Ecto neural progenitor cell (in vitro differentiated cells): ENCODE data around the gene RAD51B.
"Not testable (repeated sequence)": the region's sequence is repeated elsewhere in the genome, so short reads cannot be mapped to it uniquely, and the experiment has no call there.

ENCODE experiments used
- DNase-seq: peaks from one replicate; pipeline ENCODE4 v3.0.0-alpha.2; 2018; ENCODE audit warnings: low spot score

Gene RAD51B

DNA sequence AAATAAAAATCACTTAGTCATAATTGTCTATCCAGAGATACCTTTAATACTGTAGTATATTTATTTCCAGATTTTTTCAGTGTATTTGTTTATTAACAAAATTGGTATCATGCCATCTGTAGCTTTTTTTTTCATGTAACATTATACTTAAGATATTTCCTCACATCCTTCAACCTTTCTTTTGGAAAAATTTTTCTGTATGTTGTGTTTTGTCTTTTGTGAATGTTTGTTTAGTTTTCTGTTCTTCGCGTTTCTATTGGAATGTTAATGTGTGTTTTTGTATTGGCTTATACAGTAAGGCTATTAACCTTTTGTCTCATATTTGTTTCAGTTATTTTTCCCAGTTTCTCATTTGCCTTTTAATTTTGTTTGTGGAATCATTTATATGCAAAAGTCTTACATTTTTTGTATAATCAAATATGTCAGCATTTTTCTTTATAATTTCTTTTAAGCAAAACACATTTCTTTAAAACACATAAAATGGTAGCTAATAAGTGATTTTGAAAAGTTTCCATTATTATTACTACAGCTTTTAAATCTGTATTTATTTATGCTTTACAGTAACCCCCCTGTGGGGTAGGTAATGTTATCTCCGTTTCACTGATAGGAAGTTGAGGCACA is 433.7 kb downstream of the RAD51B start:
- no peak for DNase-seq

DNA sequence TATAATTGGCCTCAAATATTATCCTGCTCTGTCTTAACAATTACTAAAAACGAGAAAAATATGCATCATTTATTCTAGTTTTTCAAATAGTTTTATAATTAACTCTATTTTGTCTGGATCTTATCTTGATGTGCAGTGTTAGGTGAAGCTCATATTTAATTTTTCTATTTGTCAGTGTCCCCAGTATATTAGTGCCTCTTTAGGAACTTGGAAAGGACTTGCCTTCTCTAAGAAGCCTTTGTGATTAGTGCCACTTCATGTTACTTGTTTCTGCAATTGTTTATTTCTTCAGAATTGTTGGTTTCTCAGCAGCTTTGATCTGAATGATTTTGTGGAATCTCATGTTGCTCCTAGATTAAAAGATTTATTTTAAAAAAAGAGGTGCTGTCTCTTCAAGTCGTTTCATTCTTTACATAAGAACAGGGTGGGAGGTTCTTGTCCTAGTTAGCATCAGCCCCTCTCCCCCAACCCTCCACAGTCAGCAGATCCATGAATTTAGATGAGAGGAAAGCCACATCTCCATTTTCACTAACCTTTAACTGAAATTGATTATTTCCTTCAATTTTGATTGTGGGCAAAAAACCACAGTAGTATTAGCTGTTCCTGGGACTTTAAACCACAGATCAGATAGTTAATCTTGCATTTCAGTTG is 434.4 kb downstream of the RAD51B start:
- no peak for DNase-seq

DNA sequence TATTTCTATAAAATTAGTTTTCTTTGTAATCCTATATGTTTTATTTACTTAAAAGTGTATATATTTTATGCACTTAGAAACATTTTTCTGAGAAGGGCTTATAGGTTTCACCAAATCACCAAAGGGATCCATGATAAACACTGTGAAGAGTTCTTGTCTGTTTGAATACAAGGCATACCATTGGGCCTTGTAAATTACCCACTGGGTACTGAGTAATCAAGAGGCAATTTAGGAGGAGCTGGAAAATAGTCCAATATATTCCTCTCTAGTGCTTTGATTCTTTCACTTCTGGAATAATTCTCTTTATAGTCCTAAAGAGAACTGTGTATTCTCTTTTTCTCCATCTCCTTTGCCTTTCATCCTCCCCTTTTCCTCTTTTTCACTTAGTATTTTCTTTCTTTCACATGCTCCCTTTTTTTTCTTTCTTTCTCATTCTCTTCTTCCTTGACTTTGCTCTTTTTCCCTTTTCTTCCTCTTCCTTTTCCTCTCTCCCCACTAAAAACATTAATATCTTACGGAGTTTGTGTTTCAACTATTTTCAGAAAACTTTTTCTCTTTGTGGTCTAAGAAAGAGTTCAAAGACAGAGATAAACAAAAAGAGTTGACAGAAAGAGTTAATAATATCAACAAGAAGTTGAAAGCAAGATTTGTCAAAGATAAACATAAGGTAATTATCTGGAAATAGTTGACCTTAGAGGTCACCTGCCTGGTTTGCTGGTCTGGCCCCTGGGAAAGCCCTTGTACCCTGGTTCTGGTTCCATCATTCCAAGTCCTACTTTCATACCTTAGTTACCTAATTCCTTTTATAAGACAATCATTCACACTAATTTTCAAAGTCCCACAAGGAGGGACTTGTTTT is 435.3 kb downstream of the RAD51B start:
- DNase-seq, result no peak

DNA sequence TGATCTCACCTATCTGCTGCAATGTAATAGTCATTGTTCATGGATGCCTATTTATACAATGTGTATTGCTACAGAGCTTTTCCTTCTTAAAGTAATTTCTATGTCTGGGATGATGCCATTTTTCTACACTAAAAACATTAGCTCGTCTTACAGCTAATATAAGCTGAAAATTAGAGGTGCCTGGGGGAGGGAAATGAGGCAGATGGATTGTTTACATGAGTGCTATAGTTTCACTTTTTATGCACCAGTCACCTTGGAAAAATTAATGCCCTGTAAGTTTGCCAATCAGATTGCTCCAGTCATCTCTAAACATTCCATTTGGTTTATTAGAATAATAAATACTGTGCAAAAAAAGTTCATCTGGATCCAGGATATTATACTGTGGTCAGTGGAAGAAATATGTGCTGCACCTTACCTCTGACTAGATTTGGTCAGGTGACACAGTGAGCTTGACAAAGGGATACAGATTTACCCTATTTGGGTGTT is 436.2 kb downstream of the RAD51B start:
- DNase-seq, result no peak

DNA sequence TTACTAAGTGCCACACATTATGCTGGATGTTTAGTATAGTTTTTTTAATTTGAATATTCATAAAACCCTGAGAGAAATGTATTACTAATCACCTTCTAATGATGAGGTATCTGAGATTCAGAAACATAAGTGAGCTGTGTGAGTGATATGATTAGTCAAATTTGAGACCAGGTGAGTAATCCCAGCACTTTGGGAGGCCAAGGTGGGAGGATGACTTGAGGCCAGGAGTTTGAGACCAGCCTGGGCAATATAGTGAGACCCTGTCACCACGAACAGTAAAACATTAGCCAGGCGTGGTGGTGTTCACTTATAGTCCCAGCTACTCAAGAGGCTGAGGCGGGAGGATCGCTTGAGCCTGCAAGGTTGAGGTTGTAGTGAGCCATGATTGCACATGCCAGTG is 438.4 kb downstream of the RAD51B start:
- DNase-seq, result no peak

DNA sequence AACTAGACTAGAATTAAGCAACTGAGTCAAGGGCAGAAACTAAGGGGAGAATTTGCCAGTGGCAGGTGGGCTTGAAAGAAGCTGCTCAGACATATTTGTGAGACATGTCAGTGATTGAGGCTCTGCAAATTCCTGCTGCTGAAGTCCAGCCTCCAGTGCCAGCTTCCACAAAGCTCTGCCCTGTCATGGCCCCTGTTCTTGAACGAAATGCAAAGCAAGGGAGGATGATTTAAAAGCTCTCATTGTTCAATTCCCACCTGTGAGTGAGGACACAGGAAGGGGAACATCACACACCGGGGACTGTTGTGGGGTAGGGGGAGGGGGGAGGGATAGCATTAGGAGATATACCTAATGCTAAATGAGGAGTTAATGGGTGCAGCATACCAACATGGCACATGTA is 439.4 kb downstream of the RAD51B start:
- DNase-seq, result not testable (repeated sequence)

DNA sequence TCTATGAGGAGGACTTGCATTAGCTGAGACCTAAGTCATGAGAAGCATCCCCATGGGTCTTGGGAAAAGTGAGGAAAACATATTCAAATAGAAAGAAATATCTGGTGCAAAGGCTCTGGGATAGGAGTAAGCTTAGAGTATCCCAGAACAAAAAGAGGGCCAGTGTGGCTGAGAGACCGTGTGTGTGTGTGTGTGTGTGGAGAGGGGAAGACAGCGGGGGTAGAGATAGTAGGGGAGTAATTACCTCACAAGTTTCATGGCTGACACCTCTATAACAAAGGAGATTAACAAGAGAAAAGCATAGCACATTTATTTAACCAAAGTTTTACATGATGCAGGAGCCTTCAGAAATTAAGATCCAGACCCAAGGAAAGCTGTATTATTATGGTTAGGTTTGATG is 440.5 kb downstream of the RAD51B start:
- no peak for DNase-seq

DNA sequence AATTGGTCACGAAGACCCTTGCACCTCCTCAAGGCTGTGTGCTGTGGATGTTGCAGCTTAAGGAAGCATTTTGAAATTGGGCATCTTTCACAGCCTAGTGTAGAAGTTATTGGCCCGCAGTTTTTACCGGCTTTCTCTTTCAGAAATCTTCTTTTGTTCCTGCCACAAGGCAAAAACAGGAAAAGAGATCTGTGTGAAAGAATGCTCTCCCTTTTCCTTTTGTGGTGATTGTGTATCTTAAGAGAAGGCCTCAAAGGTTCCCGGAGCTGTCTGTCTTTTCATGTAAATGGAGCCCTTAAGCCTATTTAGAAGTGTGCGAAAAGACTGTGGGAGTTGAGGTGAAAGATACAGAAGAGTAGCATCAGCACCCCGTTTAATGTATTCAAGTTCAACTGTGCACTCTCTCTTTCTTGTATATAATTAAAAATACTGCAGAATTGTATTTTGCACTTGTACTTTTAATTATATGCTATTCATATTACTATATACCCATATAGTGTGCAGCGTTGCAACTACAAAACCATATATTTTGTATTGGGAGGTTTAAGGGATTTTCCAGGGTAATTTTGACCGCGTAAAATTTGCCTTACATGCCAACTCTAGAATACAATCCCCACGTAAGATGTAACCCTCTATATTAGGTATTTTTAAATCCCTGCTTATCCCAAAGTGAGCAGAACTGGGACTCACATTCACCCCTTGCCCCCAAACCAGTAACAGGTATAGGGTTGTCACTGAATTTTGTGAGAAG is 441.7 kb downstream of the RAD51B start:
- DNase-seq, result no peak

DNA sequence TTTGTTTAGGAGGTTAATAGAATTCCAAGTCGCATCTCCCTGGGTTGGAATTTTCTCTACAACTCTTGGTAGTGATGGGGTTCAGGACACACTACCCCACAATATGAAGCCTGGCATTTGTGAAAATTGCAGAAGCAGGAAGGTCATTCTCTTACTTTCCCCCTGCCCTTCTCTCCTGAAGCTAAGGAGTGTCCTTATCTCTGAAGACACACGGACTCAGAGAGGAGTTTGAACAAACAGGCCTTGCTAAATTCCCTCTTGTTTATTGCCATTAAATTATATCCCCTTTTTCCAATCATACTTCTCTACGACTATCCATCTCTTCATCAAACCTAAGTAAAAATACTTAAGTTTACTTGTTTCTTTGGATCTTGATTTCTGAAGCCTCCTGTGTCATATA is 443.0 kb downstream of the RAD51B start:
- DNase-seq, result no peak

DNA sequence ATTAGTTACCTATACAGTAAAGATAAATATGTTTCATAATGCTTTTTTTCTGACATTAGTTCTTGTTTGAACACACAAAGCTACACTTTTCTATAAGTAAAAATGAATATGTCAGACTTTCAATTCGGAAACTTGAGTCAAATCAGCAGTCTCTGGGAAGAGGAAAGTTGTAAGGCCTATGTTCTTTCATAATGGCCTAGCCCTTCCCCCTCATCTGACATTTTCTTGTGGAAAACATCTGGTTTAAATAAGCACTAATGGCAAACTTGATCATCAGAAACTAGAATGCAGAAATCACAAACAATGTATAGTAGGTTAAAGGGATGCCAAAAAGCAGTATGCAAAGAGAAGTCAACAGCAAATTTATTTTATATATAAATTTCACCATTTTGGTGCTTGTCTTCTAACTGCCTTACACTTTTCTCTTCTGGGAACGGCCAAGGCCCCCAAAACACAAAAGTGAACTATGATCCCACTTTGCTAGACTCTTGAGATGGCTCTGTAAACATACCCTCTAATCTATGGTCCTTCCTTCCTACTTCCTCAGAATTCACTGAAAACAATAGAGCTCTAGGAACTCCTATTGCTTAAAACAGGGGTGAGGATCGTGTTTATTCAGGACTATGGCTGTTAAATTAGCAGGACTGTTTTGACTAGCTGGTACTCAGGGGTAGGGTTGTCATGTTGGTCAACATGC is 444.1 kb downstream of the RAD51B start:
- DNase-seq, result no peak

DNA sequence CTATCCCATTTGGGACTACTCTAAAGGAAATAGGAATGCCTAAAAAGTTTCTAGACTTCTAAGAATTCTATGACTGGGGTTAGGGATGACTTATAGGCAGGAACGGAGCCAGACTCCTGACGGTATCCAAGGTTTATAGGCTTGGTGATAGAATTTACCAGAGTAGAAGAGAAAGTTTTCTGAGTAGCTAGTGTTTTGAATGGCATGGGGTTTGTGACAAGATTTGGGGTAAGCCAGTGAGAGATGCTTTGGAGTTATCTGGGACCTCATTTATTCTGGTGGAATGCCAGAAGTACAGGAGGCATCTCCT is 444.6 kb downstream of the RAD51B start:
- DNase-seq, result no peak

DNA sequence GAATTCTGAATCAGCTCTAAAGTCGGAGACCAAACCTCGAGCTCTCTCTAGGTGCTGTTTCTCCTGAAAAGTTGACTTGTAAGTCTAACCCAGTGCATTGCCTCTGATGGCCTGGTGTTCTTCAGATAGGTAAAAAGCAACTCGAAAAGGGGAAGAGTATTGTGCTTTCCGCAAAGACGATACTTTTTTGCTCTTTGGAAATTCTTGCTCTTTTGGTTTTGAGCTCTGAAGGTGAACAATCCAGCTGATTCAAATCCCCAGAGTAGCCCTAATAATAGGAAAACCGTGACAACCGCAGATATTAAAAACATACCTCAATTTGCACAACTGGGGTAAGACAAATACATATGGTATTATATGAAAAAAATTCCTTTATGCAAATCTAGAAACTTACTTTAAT is 447.4 kb downstream of the RAD51B start:
- DNase-seq, result no peak

DNA sequence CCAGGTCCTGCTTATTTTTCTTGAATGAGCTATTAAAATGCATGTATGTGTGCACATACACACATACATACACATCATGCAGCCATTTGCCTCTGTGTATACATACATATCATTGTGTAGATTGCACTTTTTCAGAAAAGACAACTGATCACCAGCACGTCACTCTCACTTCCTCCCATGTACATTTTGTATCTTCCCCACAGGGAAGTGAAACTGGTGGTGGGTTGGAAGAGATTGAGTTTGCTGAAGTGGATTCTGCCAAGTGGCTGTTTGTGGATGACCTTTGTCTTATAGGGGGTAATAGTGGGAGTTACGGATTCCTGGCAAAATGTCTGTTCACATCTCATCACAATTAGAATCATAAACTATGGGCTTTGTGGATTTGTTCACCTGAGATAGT is 448.6 kb downstream of the RAD51B start:
- no peak for DNase-seq

DNA sequence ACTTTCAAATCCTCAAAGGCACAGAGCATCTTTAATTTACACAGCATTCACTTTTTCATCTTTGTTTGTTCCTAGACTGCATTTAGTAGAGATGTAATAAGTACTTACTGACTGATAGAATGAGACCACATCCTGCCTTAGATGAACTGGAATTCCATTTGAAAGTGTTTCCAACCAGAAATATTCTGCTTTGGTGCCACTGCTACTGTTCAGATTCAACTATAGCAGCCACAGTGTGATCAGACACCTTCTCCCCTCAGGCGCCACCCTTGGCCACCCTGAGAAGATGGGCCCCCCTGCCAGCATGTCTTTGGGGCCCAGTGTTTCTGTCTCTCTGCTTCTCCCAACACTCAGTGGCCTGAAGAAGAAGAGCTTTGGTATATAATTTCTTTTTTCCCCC is 449.1 kb downstream of the RAD51B start:
- DNase-seq, result no peak

DNA sequence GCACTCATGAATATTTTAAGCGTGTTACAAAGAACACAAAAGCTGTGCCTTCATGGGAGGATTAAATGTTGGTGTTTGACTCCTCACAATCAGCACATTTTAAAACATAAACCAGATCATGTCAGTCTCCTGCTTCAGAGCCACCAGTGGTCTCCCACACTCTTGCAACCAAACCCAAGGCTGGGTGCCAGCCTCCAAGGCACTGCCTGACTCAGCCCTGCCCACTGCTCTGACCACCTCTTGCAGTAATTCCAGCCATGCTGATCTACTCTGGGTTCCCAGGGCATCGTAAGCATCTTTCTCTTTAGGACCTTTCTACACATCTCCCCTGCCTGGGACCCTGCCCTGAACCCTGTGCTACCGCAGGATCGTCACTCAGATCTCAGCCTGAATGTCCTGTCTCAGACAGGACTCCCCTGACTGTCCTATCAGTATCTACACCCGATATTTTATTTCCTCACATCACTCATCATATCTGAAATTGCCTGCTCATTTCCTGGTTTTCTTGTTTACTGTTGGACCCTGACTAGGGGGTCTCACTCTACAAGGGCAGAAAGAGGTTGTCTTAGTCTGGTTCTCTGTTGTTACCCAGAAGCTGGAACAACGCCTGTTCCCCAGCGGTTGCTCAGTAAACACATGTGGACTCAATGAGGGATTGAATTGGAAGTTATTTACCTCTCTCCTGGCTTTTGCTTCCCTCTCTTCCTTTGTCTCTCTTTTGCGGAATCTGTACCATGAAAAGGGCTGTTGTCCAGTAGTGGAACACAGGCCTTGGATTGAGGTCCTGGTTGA is 449.8 kb downstream of the RAD51B start:
- DNase-seq, result no peak

DNA sequence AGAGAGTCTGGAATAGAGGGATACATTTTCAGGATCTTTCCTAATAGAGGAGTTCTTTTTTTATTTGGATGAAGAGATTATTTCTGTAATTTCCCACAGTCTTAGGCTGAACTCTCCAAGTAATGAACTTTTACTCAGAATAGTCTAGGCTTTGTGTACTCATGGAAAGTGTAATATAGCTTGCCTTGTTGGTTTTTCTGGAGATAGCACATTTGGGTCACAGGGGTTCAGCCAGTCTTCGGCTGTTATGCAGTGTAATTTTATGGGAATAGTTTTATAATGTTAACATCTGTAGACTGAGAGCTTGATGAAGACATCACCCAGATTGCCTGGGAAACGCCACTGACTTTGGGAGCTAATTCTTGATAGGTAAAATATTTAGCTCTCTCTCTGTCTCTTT is 450.8 kb downstream of the RAD51B start:
- no peak for DNase-seq

DNA sequence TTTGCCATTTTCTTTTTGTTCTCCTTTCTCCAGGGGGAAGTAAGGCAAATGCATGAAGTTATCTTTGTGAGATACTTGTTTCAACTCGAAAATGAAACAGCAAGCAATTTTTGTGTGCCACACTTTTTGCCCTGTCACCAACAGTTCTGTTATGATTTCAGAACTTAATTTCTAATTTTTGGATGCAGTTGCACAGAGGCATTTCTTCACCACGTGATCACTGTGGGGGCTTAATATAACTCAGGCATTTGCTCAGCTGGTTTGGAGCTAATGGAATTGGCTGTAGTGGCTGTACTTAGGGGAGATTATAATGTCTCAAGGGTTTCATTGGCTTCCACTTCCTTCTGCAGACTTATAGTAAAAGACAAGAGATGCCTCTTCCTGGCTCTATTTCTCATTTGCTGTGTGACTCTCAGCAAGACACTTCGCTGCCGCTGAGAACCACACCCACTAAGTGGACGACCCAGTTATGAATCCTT is 452.4 kb downstream of the RAD51B start:
- DNase-seq, result no peak

DNA sequence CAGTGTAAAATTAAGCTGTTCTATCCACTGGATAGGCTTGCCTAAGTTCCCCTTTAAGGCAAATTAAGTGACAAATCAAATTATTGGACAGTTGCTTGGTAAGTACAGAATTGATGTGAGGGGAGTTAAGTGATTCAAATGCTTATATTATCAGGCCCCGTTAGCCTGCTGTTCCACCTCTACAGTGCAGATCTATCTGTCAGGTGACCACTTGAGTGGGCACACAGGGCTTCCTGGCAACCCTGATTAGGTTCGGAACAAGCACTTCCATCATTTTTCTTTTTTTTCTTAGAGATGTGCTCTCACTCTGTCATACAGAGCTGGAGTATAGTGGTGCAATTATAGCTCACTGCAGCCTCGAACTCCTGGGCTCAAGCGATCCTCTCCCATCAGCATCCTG is 453.8 kb downstream of the RAD51B start:
- no peak for DNase-seq

DNA sequence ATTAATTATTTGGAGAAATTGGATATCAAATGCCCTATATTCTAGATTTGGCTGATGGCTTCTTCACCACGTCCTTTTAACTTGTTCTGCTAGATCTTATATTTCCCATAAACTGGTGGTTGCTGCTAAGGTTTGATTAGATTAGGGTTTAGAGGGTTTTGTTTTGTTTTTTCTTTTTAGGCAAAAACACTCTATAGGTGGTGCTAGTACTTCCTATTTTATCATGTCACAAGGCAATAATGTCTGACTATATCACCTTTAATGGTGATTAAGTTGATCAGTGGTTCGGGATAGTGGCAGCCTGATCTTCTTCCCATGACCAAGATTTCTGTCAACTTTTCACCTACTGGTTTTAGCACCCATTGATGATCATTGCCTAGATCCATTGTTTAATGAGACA is 455.1 kb downstream of the RAD51B start:
- DNase-seq, result no peak

DNA sequence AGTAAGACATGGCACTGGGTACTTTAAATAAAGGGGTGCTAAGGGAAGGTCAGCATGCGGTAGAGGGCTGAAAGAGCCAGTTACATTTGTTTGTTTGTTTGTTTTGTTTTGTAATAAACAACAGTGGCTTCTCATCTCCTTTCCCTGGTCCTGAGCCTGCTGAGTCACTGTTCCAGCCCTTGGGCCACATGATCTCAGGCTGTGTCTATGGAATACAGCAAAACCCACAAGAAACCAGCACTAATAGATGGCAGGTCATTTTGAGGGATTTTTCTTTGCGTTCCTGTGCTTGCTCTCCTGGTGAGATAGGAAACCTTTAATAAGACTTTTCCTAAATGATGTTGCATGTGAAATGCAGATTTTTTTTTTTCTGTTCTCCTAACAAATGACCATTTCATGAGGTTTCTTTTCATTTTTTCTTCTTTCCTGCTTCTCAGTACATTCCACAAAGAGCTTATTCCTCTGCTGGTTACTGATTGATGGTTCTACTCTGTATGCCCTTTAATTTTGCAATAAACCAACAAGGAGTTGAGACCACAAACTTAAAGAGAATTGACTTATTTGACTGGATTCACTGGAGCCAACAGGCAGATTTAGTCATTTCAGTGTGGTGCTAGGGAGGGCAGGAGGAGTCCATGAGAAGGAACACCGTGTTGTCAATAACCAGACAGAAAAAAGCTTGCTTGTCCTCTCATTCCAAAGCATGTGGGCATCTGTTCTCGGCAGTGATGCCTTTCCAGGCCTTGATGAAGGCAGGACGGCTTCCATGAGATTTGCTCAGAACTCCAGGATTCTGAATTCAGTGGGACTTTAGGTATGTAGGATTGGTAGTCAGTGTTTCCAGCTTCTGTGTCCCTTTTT is 459.2 kb downstream of the RAD51B start:
- no peak for DNase-seq
